HG02973 (cell line): ENCODE measurements around the gene GDI1.

ENCODE experiments used
- ATAC-seq: cut with Tn5 transposase; IDR thresholded peaks from one replicate; pipeline ENCODE4 v1.9.1; 2021; ENCODE audit warnings: moderate library complexity; ENCODE audit not compliant: unreplicated experiment

The GDI1 gene

DNA sequence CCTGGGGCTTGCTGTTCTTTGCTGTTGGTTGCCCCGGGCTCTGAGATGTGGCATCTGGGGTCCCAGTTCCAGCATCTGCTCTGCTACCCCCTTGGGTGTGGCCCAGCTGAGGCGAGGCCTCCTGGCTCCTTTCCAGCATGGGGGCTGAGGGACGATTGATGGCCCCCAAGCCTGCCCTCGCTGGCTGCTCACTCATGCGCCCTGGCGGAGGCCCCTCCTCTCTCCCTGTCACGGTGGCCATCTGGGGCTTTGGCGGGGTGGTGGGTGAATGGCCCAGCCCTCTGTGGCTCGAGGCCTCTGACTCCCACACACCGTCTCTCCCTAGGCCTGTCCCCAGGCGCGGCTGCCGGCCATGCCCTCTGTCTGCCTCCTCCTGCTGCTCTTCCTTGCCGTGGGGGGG, 22.9 kb downstream of the GDI1 start:
- no peak for ATAC-seq

DNA sequence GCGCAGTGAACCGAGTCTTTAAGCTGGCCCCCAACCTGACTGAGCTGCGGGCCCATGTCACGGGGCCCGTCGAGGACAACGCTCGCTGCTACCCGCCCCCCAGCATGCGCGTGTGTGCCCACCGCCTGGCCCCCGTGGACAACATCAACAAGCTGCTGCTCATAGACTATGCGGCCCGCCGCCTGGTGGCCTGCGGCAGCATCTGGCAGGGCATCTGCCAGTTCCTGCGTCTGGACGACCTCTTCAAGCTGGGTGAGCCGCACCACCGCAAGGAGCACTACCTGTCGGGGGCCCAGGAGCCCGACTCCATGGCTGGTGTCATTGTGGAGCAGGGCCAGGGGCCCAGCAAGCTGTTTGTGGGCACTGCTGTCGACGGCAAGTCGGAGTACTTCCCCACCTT, 23.4 kb downstream of the GDI1 start:
- ATAC-seq: no peak

DNA sequence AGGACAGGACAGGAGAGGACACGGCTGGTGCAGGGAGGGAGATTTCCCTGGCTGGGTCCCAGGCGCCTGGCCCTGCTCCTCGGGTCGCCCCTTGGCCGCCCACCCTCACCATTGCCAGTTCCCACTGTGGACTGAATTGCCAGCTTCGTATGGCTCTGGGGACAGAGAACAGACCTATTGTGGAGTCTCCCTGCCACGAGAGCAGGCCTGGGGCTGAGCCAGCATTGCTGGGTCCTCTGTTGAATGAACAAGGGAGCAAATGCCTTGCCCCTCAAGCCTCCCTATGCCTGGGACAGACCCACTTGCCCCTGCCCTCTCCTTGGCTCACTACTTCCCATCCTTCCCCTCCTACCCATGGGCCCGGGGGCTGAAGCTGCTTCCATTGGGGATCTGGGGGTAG, 25.4 kb downstream of the GDI1 start:
- ATAC-seq: no peak

DNA sequence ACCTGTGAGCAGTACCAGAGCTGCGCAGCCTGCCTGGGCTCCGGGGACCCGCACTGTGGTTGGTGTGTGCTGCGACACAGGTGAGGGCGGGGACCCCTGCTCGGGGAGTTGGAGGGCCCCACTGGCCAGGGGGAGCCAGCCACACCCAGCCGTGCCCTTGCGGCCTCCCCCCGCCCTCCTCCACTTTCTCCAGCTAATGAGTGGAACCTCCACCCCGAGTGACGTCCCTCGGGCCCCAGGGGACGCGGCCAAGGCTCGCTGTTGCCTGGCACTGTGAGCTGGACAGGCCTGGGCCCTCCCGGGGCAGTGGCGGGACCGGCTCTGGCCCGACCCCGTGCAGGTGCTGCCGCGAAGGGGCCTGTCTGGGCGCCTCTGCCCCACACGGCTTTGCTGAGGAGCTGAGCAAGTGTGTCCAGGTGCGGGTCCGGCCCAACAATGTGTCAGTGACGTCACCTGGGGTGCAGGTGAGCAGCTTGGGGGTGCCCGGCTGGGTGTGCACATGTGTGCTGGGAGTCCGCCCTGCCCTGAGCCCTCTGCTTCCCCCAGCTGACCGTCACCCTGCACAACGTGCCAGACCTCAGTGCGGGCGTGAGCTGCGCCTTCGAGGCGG, 26.8 kb downstream of the GDI1 start:
- no peak for ATAC-seq

DNA sequence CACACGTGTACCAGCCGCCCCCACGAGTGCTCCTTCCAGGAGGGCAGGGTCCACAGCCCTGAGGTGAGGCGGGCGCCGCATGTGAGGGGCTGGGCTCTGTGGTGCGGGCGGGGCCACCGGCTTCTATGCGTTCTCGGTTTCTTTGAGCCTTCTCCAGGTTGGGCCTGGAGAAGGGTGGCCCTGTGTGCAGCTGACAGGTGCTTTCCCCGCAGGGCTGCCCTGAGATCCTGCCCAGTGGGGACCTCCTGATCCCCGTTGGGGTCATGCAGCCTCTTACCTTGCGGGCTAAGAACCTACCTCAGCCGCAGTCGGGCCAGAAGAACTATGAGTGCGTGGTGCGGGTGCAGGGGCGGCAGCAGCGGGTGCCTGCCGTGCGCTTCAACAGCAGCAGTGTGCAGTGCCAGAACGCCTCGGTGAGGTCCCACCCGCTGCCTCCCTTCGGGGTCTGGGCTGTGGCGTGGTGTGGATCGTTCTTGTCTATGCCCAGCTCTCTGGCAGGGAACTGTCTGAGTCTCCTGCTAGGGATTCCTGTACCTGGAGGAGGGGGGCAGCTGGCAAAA, 27.9 kb downstream of the GDI1 start:
- no peak for ATAC-seq

DNA sequence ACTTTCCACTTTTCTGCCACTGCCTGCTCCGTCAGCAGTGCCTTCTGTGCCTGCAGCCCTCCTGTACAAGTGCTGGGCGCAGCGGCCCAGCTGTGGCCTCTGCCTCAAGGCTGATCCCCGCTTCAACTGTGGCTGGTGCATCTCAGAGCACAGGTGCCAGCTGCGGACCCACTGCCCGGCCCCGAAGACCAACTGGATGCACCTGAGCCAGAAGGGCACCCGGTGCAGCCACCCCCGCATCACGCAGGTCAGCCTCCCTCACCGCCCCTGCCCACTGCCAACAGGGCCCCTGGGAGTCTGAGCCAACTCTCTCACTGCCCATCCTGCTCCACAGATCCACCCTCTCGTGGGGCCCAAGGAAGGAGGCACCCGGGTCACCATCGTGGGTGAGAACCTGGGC, 28.6 kb downstream of the GDI1 start:
- no peak for ATAC-seq

DNA sequence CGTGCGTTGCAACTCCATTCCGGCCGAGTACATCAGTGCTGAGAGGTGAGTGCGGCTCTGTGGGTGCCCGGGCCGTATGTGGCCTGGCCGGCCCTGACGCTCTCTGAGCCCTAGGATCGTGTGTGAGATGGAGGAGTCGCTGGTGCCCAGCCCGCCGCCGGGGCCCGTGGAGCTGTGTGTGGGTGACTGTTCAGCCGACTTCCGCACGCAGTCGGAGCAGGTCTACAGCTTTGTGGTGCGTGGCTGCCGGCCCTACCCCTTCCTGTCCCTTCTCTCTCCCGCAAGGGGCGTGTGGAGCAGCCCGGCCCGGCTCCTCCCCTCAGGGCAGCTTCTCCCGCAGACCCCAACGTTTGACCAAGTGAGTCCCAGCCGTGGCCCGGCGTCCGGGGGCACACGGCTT, 29.1 kb downstream of the GDI1 start:
- ATAC-seq: no peak

DNA sequence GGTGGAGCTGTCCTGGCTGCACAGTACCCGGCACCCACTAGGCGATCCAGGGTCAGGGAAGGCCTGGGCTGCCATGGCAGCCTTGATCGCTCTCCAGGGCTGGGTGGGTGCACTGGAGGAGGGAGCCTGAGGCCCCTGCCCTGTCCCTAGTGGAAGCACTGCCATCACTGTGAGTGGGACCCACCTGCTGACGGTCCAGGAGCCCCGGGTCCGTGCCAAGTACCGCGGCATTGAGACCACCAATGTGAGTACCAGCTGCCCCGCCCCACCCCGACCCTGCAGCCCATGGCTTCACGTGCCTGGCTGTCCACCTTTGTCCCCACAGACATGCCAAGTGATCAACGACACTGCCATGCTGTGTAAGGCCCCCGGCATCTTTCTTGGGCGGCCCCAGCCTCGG, 30.0 kb downstream of the GDI1 start:
- no peak for ATAC-seq

DNA sequence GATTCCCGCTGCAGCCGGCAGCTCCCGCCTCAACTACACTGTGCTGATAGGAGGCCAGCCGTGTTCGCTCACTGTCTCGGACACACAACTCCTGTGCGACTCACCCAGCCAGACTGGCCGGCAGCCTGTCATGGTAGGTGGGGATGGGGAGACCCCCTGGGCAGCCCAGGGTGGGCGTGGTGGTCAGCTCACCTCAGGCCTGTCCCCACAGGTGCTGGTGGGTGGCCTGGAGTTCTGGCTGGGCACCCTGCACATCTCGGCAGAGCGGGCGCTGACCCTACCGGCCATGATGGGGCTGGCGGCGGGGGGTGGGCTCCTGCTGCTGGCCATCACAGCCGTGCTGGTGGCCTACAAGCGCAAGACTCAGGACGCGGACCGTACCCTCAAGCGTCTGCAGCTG, 30.6 kb downstream of the GDI1 start:
- no peak for ATAC-seq

DNA sequence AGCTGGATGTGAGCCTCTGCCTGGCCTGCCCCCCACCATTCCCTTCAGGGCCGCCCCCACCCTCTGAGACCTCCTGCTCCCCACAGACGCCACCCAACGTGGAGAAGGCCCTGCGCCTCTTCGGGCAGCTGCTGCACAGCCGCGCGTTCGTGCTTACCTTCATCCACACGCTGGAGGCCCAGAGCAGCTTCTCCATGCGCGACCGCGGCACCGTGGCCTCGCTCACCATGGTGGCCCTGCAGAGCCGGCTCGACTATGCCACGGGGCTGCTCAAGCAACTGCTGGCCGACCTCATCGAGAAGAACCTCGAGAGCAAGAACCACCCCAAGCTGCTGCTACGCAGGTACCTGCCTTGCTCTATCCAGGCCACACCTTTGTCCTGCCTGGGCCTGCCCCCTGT, 31.3 kb downstream of the GDI1 start:
- no peak for ATAC-seq

DNA sequence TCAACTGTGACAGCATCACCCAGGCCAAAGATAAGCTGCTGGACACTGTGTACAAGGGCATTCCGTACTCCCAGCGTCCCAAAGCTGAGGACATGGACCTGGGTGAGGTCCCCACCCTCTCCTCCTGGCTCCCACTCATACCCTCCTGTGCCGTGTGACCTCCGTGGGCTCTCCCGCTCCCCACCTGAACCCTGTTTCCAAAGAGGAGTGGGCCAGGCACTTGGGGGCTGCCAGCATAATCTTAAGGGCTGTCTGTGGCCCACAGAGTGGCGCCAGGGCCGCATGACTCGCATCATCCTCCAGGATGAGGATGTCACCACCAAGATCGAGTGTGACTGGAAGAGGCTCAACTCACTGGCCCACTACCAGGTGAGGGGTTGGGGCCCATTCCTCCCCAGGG, 32.2 kb downstream of the GDI1 start:
- ATAC-seq: no peak

DNA sequence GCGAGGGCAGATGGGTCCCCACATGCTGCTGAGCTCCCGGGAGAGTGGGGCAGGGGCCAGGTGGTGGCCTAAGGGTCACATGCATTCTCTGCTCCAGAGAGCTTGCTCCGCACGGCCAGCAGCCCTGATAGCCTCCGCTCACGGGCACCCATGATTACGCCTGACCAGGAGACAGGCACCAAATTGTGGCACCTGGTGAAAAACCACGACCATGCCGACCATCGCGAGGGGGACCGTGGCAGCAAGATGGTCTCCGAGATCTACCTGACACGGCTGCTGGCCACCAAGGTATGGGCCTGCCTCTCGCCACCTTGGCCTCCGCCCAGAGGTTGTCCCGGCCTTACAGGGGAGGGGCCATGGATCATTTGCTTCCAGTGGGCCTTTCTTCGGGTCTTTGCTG, 32.9 kb downstream of the GDI1 start:
- no peak for ATAC-seq

DNA sequence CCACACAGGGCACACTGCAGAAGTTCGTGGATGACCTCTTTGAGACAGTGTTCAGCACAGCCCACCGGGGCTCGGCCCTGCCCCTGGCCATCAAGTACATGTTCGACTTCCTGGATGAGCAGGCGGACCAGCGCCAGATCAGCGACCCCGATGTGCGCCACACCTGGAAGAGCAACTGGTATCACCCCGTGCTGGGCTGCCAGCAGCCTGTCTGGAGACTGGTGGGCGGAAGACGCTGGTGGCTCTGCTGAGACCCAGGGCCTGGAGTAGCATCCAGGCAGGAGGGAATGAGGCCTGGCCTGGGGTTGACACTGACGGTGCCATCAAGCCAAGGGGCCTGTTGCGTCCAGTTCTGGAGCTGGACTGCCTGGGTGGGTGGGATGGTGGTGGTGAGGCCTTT, 33.5 kb downstream of the GDI1 start:
- no peak for ATAC-seq

DNA sequence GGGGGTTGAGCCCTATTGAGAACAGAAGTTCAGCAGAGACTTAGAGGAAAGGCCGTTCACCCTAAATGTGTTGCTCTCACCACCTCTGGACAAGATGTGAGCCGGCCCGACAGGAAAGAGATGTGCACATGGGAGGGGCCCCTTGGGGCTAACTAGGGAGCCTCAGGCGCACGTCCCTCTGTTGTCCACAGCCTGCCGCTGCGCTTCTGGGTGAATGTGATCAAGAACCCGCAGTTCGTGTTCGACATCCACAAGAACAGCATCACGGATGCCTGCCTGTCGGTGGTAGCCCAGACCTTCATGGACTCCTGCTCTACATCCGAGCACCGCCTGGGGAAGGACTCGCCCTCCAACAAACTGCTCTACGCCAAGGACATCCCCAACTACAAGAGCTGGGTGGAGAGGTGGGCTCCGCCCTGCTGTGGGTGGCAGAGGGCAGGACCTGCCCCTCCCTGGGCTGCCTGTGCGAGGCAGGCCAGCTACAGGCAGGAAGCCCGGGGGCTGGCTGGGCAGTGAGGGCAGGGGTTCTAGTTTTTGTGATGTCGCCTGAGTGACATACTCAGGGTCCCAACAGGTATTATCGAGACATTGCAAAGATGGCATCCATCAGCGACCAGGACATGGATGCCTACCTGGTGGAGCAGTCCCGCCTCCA, 34.1 kb downstream of the GDI1 start:
- ATAC-seq: no peak

DNA sequence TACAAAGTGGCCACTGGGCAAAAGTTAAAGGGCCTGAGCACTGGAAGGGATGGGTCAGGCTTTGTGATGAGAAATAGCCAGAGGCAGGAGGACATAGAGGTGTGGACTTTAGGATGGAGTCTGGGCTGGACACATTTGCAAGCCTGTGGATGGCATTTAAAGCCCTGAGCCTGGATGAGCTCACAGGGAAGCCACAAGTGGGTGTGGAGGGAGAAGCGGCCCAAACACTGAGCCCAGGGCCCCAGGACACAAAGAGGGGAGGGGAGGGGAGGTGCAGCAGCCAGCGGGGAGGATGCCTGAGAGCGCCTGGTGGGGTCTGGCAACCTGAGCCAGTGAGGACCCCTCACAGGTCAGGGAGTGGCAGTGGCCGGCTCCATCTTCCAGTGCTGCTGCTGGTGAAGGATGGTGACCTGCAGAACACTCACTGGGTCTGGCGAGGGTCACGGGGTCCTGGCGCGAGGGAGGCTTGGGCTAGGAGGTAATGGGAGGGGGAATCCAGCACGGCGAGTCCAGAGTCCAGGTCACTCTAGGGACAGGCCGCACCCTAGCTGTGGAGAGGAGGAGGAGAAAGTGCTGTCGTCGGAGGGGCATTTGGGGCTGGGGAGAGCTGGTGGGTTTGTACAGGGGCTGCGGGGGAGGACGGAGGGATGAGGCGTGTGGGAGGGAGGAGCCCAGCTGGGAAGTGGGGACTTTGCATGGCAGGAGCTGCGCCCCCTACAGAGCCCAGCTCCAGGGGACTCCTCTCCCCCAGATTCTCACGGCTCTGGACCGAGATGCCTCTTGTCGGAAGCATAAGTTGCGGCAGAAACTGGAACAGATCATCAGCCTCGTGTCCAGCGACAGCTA, 35.1 kb downstream of the GDI1 start:
- ATAC-seq: no peak

DNA sequence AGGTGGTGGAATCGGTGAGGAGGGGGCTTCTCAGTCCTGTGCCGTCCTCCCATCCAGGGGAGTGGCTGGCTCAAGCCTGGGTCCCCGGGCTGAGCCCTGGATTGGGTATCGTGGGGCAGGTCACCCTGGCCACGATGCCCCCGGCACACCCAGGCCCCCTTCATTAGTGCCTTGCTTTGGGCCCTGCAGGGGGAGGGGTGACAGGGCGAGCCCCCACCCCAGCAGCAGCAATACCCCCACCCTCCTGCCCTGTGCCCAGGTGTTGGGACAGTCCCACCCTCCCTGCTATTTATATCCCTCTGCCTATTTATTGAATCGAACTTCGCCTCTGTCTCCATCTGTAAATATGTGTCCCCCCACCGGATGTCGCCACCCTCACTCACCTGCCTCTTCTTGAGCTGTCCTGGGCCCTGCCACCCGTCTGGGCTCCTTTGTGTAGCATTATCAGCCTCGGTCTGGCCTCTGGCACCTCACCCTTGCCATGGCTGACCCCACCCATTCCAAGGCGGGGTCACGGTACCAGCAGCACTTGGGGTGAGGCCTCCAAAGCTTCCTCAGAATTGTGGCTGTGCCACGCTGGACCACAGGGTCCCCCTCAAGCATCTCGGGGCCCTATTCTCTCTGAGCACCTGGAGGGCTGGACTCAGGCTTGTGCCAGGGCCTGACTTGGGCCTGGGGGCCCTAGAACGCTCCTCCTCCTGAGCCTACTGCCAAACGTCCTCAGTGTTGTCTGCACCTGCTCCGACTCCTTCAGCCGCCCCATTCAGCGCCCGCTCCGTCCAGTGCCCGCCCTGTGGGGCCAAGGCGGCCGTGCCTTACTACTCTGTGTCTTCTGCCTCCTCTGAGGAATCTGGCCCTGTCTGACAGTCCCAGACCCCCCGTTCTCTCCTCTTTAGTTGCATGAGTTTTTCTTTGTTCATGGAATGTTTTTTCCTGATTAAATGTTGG, 36.0 kb downstream of the GDI1 start:
- ATAC-seq: no peak

DNA sequence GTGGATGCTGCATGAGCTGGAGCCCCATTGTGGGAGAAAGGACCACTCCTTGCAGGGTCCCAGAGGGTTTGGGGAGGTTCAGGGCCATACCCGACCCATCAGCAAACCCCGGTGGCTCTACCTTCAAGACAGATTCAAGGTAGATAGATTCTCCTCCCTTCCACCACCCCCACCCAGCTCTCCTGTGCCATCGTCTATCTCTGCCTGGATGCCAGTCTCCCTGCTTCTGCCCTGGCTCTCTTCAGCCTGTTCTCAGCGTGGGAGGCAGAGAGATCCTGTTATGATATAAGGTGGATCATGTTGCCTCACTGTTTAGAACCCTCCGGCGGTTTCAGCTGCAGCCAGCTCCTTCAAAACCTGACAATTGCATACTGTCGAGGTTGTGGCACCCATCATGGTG, 36.7 kb downstream of the GDI1 start:
- no peak for ATAC-seq

DNA sequence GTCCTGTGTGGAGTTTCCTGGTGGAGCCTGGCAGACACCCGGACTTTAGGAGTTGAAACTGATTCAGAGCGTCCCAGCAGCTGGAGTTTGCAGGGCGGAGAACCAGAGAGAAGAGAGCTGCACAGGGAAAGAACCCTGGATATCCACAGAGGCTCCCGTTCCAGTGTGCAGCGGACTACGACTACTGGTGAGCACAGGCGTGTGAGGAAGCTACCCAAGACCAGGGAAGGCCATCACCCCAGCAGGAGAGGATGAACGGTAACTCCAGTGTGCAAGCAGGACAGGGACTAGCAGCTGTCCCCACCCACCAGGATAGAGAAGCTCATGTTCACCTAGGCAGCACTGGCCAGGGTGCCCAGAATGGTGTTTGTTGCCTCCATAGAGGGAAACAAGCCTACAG, 39.9 kb downstream of the GDI1 start:
- no peak for ATAC-seq

DNA sequence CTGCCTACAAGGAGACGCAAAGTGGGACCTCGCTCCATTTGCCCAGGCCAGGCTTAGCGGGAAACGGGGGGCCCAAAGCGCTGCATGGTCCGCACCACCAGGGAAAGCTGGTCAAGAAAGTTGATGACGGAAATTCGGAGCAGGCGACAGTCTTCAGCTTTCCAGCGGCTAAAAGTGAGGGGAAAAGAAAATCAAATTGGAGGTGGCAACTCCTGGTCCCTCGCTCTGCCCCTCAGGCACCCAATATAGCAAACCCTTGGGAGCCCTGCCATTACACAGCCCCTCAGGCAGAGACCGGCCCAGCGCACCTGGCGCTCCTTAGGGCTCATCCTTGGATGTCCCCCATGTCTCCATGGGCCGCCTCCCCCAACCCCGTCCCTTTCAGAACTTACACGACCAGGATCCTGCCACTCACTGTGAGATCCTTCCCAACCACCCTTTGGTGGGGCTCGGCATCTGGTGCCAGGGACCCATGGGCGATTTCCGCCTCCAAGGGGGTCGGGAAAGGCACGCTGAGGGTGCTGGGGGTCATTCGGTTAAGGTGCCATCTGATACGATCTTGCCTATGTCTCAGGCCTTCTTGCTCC, 41.0 kb downstream of the GDI1 start:
- no peak for ATAC-seq
